NOMO-1 (cell line): ENCODE data around the gene LGR6.
"Not testable (repeated sequence)": the region's sequence is repeated elsewhere in the genome, so short reads cannot be mapped to it uniquely, and the experiment has no call there.

ENCODE experiments used
- DNase-seq, 2 experiments: peaks; one replicate each; lab custom pipeline; 2025; ENCODE audit not compliant: unreplicated experiment in 2 of 2; lab: John Stamatoyannopoulos, UW

Gene LGR6

DNA sequence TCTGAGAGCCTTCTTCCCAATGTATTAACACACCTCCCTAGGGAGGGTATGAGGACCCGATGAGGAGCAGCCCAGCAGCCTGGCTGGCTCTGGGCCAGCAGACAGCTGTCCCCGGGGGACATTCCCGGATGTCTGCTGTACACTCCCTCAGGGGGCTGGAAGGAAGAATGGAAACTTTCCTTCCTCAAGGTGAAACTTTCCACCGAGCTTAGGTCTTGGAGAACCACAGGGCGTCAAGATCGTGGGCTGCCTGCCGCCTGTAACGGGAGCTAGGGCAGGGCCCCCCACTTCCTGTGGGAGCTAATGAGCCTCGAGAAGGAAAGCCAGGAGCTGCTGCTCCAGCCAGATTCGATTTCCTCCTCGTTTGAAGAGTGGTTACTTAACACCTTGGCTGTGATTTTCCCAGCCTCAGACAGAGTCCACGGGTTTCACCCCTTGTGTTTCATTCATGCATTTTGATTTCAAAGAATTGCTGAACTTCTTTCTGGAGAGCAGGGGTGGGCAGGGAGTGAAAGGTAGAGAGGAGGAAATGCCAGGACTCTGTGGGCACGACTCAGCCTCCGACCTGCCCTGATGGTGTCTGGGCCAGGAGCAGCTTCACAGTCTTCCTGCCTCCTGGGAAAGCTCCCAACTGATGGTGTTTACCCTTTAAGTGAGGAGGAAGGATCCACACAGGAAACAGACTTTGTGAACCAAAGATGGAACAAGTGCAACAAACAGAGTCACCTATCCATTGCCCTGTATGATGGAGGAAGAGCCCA, 118.5 kb downstream of the LGR6 start:
- DNase-seq, result no peak

DNA sequence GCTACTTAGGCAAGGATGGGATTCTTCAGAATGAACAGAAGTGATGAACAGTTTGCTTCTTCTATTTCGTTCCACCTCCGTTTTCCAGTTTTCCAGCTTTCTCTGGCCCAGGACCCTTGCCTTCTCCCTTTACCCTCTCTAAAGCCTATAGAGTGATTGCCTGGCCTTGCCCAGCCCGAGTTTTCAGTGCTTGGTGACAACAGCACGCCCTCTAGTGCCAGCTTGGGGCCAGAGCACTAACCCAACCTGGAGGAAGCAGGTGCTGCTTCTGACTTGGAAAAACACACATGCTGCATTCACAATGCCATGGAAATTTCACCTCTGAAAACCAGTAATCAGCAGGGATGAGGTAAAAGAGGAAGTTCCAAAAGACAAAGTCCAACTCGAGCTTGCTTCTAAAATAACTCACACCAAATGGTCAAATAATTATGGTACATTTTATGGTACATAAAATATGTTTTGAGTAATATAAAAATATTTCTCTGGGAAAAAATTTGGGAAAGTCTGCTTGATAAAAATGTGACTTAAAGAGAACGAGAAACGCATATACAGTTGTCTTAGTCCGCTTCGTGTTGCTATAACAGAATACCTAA, 122.1 kb downstream of the LGR6 start:
- DNase-seq, result peak; percentile 56 to 69

DNA sequence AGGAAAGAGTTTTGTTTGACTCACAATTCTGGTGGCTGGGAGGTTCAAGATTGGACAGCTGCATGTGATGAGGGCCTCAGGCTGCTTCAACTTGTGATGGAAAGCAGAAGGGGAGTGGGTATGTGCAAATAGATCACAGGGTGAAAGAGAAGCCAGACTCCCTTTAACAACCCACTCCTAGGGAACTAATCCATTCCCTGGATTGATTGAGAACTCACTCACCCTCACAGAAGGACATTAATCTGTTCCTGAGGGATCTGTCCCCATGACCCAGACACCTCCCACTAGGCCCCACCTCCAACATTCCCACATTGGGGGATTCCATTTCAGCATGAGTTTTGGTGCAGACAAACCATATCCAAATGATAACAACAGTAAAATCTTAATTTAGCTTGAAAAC, 122.6 kb downstream of the LGR6 start:
- no peak for DNase-seq

DNA sequence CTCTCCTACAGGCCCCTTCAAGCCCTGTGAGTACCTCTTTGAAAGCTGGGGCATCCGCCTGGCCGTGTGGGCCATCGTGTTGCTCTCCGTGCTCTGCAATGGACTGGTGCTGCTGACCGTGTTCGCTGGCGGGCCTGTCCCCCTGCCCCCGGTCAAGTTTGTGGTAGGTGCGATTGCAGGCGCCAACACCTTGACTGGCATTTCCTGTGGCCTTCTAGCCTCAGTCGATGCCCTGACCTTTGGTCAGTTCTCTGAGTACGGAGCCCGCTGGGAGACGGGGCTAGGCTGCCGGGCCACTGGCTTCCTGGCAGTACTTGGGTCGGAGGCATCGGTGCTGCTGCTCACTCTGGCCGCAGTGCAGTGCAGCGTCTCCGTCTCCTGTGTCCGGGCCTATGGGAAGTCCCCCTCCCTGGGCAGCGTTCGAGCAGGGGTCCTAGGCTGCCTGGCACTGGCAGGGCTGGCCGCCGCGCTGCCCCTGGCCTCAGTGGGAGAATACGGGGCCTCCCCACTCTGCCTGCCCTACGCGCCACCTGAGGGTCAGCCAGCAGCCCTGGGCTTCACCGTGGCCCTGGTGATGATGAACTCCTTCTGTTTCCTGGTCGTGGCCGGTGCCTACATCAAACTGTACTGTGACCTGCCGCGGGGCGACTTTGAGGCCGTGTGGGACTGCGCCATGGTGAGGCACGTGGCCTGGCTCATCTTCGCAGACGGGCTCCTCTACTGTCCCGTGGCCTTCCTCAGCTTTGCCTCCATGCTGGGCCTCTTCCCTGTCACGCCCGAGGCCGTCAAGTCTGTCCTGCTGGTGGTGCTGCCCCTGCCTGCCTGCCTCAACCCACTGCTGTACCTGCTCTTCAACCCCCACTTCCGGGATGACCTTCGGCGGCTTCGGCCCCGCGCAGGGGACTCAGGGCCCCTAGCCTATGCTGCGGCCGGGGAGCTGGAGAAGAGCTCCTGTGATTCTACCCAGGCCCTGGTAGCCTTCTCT, 124.6 kb downstream of the LGR6 start:
- DNase-seq, result no peak

DNA sequence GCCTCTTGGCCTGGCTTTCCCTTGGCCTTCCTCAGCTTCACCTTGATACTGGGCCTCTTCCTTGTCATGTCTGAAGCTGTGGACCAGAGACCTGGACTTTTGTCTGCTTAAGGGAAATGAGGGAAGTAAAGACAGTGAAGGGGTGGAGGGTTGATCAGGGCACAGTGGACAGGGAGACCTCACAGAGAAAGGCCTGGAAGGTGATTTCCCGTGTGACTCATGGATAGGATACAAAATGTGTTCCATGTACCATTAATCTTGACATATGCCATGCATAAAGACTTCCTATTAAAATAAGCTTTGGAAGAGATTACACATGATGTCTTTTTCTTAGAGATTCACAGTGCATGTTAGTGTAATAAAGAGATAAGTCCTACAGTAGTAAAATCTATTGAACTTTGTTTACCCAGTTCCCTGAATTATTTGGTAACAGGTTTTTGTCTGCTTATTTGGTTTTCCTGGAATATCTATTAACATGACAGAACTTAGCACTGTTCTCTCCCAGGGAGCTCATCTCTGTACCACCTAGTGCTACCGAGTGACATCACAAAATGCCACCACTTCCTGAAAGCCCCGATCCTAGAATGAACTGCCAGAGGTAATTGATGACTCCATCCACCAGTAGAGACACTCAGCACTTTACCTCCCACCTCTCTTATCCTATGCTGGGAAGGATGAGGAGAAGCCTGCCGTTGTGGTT, 125.9 kb downstream of the LGR6 start:
- DNase-seq, result no peak

DNA sequence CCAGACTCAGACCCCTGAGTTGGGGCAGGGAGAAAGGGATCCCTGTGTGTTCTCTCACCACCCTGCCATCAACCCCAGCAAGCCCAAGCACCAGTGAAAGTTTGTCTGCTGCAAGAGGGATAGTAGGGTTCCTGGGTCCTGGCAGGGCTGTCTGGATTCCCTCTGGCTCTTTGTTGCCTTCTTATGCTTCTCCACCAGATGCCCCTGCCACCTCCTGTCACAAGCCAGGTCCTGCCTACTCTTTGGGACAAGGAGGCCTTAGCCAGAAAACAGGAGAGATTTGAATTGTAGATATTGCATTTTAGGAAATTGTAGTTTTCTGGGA, 126.4 kb downstream of the LGR6 start:
- no peak for DNase-seq

DNA sequence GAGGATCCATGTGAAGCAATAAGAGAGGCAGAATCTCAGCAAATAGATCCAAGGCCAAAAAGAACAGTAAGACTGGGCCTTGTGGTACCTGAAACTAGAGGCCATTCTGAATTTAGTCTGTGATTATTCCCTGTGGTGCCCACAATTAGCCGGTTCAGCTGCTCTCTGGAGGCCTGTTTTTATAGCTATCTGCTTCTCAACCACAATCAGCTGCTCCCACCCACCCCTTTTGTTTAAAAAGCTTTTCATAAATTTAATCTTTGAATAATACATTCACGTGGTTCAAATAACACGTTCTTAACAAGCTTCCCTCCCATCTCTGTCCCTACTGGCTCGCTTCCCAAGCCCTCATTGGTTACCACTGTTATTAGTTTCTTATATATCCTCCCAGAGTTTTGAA, 130.1 kb downstream of the LGR6 start:
- no peak for DNase-seq

DNA sequence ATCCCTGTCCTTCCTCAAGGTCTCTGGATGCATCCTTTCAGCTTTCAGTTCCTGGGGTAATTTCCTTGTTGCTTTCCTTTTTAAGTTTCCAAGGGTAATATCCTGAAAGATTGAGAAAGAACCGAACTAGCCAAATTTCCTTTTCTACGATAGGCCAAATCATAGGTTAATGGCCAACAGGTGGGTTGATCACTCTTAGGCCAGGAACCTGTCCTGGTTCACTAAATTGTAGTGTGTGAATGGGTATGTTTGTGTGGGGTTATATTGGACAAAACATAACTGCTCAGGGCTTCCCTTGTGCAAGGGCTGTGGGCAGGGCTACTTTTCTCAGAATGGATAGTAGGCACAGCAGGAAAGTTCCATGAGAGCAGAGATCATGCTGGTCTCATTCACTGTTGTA, 131.0 kb downstream of the LGR6 start:
- DNase-seq, result no peak

DNA sequence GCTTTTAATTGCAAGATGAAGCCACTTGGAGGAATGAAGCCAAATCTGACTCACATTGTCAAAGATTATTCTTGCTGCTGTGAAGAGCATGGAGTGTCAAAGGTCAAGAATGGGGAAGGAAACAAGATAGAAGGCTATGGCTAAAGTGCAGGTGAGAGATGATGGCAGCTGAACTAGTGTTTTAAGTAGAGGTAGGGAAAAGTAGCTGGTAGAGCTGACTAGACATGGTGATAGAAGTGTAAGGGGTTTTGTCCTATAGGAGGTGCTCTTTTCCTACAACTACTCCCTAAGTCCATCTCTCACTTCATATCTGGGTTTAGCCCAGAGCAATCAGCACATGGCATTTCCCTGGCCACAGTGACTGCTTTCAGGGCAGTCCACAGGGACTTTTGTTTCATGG, 136.3 kb downstream of the LGR6 start:
- DNase-seq, result no peak

DNA sequence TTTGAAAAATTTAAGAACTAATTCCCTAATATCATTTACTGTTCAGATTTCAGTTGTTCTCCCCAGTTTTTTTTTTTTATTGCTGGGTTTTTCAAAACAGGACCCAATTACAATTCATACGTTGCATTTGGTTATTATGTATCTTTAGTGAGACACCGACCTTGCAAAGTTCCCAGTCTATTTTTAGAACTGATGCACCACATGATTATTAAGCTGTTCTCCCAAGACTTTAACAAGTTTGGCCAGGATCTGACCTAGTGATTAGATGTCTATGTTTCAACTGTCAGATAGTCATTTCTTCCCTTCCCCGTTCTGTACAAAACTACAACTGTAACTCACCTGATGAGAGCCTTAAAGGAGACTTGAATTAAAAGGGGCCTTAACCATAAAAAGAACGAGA, 140.3 kb downstream of the LGR6 start:
- no peak for DNase-seq

DNA sequence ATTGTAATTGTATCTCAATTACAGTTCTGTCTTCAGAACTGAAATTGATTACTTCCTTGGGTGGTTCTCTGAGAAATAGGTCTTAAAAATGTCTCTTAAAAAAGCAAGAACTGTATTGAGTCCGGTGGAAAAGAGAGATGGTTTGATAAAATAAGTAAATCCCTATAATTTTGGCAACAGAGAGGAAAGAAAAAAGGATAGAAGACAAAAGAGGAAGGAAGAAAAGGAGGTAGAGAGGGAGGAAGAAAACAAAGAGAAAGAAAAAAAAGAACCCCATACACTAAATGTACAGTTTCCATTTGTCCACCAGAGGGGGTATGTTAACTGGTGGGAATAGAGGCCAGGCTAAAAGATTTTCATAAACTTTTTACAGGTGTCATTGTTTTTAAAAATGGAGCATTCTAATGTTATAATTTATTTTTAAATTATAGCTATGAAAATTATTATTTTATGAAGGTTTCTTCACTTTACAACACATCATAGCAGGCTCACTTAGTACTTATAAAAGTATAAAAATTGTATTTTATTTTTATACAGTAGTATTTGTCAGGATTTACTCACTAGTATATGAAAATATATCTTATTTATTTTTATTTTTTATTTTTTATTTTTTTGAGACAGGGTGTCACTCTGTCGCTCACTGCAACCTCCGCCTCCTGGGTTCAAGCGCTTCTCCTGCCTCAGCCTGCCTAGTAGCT, 150.2 kb downstream of the LGR6 start:
- DNase-seq, result peak; percentile 11 to 56

DNA sequence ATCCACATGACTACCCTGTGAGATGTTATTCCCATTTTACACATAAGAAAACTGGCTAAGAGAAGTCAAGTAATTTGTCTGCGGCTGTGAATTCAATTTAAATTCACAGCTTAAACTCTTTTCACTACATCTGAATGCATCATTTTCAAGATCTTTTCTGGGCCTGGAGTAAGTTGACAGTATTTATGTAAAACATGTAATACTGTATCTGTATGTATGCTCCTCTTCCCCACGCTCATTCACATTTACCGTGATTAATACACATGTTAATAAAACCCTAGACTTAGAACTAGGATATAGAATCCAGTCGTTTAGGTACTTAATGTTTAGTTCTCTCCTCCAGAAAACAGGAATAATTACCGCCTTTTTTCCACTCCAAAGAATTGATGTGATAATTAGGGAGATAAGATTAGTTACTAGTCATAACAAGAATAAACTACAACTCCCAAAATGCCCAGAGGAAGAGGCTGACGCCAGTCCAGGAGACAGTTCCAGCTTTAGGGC, 154.5 kb downstream of the LGR6 start:
- DNase-seq, result no peak

DNA sequence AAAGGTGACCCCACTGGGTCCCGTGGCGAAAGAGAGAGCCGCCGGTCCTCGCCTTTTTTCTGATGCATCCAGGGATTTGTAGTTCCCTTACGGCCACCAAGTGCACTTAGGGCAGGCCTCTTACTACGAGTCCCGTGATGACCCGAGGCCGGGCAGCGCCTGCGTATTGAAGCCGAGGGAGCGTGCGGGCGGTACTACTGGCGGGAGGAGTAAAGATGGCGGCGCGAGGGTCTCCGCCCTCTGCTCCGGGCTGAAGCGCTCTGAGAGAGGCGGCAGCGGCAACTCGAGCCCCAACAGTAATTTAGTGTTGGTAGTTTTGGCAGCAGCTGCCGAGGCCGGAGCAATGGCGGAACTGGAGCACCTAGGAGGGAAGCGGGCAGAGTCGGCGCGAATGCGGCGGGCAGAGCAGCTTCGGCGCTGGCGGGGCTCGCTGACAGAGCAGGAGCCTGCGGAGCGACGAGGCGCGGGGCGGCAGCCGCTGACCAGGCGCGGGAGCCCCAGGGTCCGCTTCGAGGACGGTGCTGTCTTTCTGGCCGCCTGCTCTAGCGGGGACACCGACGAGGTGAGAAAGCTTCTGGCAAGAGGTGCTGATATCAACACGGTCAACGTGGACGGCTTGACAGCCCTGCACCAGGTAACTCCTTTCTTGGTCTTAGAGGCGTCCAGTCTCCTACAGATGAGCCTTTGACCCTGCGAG, 155.1 kb downstream of the LGR6 start, which contains the start of gene PPP1R12B:
PPP1R12B (plus strand) TSS at position 191 of the 697 bp plus-strand sequence; CDS start at position 344, 153 bp downstream.
- DNase-seq, result peak; percentile 99

DNA sequence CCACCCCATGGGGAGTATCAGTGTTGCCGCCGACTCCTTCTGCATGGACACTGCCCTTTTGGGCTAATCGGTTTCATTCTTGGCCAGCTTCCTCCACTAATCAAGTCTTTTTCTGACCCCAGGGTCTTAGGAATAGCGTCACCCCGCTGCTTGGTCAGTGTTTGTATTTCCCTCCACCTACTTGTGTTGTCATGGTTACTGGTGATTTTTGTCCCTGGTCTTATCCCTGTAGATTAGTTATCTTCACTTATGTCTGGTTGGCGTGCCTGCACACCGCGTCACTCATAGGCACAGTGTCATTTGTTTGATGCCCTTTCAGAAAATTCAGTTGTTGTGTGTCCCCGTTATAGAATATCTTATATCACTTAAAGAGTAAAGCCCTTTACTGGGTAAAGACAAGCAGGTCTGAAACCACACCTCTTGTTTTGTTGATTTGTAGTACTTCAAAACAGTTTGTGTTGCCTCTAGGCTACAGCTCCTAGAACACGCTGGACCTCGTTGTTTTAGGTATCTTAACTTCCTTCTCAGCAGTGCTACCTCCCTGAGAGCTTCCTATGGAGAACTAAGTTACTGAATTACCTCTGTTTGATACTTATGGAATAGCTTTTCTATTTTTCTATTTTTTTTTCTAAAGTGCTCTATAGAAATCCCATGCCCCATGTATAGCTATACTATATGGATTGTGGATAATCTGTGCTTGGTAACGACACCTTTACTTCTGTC, 155.8 kb downstream of the LGR6 start:
- DNase-seq, result peak in 1 of 2 experiments; percentile 57

DNA sequence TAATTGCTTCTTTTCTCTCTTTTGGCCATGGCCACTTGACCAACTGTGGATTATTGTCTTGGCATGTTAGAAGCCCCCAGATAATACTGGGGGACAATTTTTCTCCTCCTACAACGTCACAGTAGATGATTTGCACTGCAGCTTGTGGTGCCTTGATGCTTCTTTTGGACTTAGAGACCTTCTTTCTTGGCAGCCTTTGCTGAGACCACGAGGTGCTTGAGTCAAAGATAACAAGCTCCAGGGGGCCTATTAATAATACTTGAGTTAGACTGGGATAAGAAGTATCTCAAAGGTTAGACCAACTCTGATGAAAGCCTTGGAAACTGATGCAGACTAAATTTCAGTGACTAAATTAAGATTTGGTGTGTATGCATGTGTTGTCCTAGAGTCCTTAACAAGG, 158.1 kb downstream of the LGR6 start:
- no peak for DNase-seq

DNA sequence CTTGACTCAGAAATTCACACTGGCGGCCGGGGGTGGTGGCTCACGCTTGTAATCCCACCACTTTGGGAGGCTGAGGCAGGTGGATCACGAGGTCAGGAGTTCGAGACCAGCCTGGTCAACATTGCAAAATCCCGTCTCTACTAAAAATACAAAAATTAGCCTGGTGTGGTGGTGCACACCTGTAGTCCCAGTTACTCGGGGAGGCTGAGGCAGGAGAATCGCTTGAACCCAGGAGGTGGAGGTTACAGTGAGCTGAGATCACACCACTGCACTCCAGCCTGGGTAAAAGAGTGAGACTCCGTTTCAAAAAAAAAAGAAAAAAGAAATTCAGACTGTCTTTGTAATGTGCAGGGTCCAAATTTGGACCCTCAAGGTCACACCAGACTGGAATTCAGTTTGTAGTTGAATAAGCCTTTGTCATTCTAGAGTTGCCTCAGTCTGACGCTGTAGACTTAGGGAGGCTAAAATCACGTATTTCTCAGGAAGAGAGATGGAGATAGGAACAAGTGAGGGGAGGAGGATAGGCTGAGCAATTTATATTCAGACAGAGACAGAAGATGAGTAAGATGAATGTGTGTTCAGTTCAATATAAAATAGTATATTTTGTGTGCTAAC, 159.1 kb downstream of the LGR6 start:
- not testable (repeated sequence) for DNase-seq

DNA sequence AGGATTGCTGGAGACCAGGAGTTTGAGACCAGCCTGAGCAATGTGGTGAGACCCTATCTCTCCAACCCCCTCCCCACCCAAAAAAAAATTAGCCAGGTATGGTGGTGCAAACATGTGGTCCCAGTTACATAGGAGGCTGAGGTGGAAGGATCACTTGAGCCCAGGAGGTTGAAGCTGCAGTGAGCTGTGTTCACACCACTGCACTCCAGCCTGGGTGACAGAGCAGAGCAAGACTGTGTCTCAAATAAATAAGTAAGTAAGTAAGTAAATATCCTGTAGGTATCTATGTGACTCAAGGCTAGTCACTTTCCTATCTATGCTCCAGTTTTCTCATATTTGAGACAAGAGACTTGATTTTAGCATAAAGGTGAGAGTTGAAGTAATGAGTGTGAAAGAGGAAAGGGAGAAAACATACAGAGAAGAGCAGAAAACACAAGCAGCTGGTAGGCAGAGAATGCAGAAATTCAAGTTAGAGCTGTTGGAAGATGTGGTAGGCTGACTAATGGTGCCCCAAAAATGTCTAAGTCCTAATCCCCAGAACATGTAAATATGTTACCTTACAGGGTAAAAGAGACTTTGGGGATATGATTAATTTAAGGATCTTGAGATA, 162.4 kb downstream of the LGR6 start:
- no peak for DNase-seq

DNA sequence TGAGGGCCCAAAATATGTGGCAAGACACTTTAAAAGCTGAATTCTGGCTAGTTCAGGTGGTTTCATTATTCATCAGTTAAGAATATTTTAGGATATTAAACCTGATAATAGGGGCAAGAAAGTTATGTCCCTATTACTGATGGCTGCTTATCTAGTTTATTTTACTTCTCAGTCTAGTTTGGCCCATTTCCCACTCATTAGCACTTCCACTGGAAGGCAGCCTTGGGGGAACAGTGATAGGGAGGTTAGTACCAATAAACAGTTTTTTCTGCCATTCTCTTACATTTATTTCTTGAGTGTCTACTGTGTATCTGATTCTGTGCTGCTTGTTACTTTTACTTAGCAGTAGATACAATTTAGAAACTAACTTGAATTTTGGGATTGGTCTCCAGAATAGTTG, 163.9 kb downstream of the LGR6 start:
- DNase-seq, result no peak
